Neural cell (in vitro differentiated cells): ENCODE data around the gene AGBL5. TPM values are rescaled to one million over a fixed set of nuclear protein-coding genes. Genes with fewer than 3 reads are reported as not detected.
A peak's percentile ranks its signal among the peaks of the same experiment; 100 is the strongest.

Source experiments
- H2AFZ ChIP-seq: fragments of 200-600, 300-800 bp; sonication (generic), shearing (Covaris generic); 2 replicates; pipeline ENCODE4 v1.6.0; 2014; ENCODE audit warnings: low read depth, mild to moderate bottlenecking, antibody characterized with exemption, low read length, moderate library complexity
- H3F3A ChIP-seq: fragments of 200-600 bp; shearing (Covaris generic); 2 replicates; pipeline ENCODE4 v1.6.1; 2016; ENCODE audit warnings: mild to moderate bottlenecking, moderate library complexity, mixed read lengths, antibody characterized with exemption, low read length; ENCODE audit not compliant: insufficient read depth, poor library complexity, severe bottlenecking
- H3K27ac ChIP-seq: fragments of 200-600, 300-800 bp; sonication (generic), shearing (Covaris generic); 2 replicates; pipeline ENCODE4 v1.5.1; 2014; ENCODE audit warnings: mild to moderate bottlenecking, low read length, moderate library complexity
- H3K27me3 ChIP-seq: fragments of 300-800, 200-600 bp; sonication (generic), shearing (Covaris generic); 2 replicates; pipeline ENCODE4 v1.6.0; 2014; ENCODE audit warnings: mild to moderate bottlenecking, low read depth, low read length, moderate library complexity; ENCODE audit not compliant: insufficient read depth
- H3K36me3 ChIP-seq: fragments of 300-800, 200-600 bp; sonication (generic), shearing (Covaris generic); 2 replicates; pipeline ENCODE4 v1.5.1; 2014; ENCODE audit warnings: mild to moderate bottlenecking, antibody characterized with exemption, low read length, moderate library complexity; ENCODE audit not compliant: insufficient read depth
- H3K4me2 ChIP-seq: fragments of 300-800, 200-600 bp; sonication (generic), shearing (Covaris generic); 2 replicates; pipeline ENCODE4 v1.6.0; 2014; ENCODE audit warnings: mild to moderate bottlenecking, low read length
- H3K4me3 ChIP-seq: fragments of 300-800, 200-600 bp; sonication (generic), shearing (Covaris generic); 2 replicates; pipeline ENCODE4 v1.5.1; 2014; ENCODE audit warnings: mild to moderate bottlenecking, low read length, moderate library complexity
- H3K79me2 ChIP-seq: fragments of 200-600 bp; shearing (Covaris generic); replicated peaks from 2 replicates; pipeline ENCODE4 v1.6.0; 2014; ENCODE audit warnings: mild to moderate bottlenecking, low read length, moderate library complexity; ENCODE audit not compliant: insufficient read depth
- H3K9ac ChIP-seq: fragments of 300-800, 200-600 bp; sonication (generic), shearing (Covaris generic); 2 replicates; pipeline ENCODE4 v1.6.1; 2016; ENCODE audit warnings: mild to moderate bottlenecking, low read length, mixed read lengths
- H3K9me2 ChIP-seq: fragments of 200-600 bp; shearing (Covaris generic); 2 replicates; pipeline ENCODE4 v1.6.1; 2016; ENCODE audit warnings: mild to moderate bottlenecking, low read length, mixed read lengths; ENCODE audit not compliant: insufficient read depth
- H3K9me3 ChIP-seq: fragments of 200-600, 300-800 bp; sonication (generic), shearing (Covaris generic); 2 replicates; pipeline ENCODE4 v1.6.1; 2016; ENCODE audit warnings: mild to moderate bottlenecking, mixed run types, low read length, moderate library complexity, mixed read lengths
- H4K20me1 ChIP-seq: fragments of 200-600 bp; shearing (Covaris generic); 2 replicates; pipeline ENCODE4 v1.6.1; 2016; ENCODE audit warnings: mild to moderate bottlenecking, mixed run types; ENCODE audit not compliant: insufficient read depth
- EP300 ChIP-seq: fragments of 450-650 bp; conservative IDR thresholded peaks from 2 replicates; pipeline ENCODE4 v1.6.1; 2014; ENCODE audit warnings: antibody characterized with exemption, mild to moderate bottlenecking, moderate library complexity; ENCODE audit not compliant: poor library complexity, severe bottlenecking
- EZH2 ChIP-seq: fragments of 200-600, 300-800 bp; shearing (Covaris generic), sonication (generic); IDR thresholded peaks from 2 replicates; pipeline ENCODE4 v1.6.1; 2014; ENCODE audit warnings: antibody characterized with exemption, low read length, borderline replicate concordance, mild to moderate bottlenecking; ENCODE audit not compliant: insufficient read depth, poor library complexity, severe bottlenecking
- MXI1 ChIP-seq: fragments of 450-650 bp; conservative IDR thresholded peaks from 2 replicates; pipeline ENCODE4 v1.6.1; 2014; ENCODE audit warnings: antibody characterized with exemption, mild to moderate bottlenecking; ENCODE audit not compliant: poor library complexity, severe bottlenecking
- POLR2AphosphoS5 ChIP-seq: IDR thresholded peaks from 2 replicates; pipeline ENCODE4 v1.6.1; 2012
- RAD21 ChIP-seq: fragments of 450-650 bp; conservative IDR thresholded peaks from 2 replicates; pipeline ENCODE4 v1.6.1; 2014; ENCODE audit warnings: antibody characterized with exemption, mild to moderate bottlenecking, moderate library complexity
- SMC3 ChIP-seq: fragments of 450-650 bp; conservative IDR thresholded peaks from 2 replicates; pipeline ENCODE4 v1.6.1; 2014; ENCODE audit warnings: antibody characterized with exemption, mild to moderate bottlenecking, moderate library complexity; ENCODE audit not compliant: poor library complexity
- TAF1 ChIP-seq: IDR thresholded peaks from 2 replicates; pipeline ENCODE4 v1.6.1; 2012; ENCODE audit warnings: low read depth
- polyA plus RNA-seq: library from polyadenylated mRNA; depleted of rRNA; stranded (reverse); fragments of >200 nt; gene quantifications from 2 replicates; pipeline ENCODE4 v1.2.3, GENCODE V29; 2014
- TF ChIP-seq, protein P1 (sequence below): fragments of 450-650 bp; IDR thresholded peaks from 2 replicates; pipeline ENCODE4 v1.5.1; 2014; ENCODE audit warnings: antibody characterized with exemption, mild to moderate bottlenecking, moderate library complexity; ENCODE audit not compliant: poor library complexity, severe bottlenecking
- TF ChIP-seq, protein P2 (sequence below): IDR thresholded peaks from 2 replicates; pipeline ENCODE4 v1.6.1; 2012; ENCODE audit warnings: borderline replicate concordance

The AGBL5 gene
- polyA plus RNA-seq, 1 donor from 2014 or later = 34.3 TPM

DNA sequence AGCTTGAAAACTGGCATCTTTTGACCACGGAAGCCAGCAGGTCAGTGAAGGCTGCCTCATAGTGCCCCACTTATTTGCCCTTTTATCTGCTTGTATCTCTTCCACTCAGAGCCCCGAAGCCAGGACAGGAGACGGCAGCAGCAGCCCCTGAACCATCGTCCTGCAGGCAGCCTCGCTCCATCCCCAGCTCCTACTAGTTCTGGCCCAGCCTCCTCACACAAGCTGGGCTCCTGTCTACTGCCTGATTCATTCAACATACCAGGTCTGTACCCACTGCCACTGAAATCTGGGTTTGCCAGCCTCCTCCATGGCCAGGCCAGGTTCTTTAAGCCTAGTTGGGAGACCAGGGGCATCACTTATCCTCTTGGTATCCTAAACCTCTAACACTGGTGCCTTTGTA is 15.9 kb downstream of the AGBL5 start:
- no peaks in the 10 kb centered on the region for H3K36me3 ChIP-seq

DNA sequence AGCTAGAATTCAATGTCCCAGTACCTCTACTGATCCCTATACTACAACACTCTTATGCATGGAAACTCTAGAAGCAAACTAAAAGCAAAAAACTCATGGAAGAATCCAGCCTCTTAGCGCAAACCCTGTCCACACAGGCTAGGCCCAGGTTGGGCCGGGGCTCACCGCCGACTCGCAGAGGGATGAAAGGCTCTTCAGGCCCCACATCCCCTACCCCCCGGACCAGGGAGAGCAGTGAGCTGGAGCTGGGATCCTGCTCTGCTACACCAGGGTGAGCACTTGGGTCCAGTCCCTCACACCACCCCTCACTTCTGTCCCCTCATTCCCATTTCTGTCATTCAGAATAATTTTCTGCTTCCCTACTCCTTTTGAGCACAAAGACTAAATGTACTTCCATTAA is 18.0 kb downstream of the AGBL5 start:
- no peak overlapping the region for H3K9ac ChIP-seq

More for the DNA sequence above, 15.9 kb downstream of the AGBL5 start:
- H3F3A ChIP-seq = no peaks in the 10 kb centered on the region
- no peaks in the 10 kb centered on the region for H3K9me2 ChIP-seq
- no peaks in the 10 kb centered on the region for H3K27me3 ChIP-seq
- H3K27ac ChIP-seq = no peak overlapping the region
- no peak overlapping the region for H3K9ac ChIP-seq
- H2AFZ ChIP-seq = no peak overlapping the region
- no peak overlapping the region for H3K4me2 ChIP-seq
- peaks cover 23% of the 10 kb centered on the region for H3K79me2 ChIP-seq
- no peaks in the 10 kb centered on the region for H4K20me1 ChIP-seq
- H3K9me3 ChIP-seq = no peaks in the 10 kb centered on the region
- H3K4me3 ChIP-seq = no peak overlapping the region
- TF ChIP-seq EZH2 (no peak), EP300 (no peak), RAD21 (no peak), POLR2AphosphoS5 (no peak), MXI1 (no peak), TAF1 (no peak), SMC3 (no peak)
- TF ChIP-seq, protein P1, sequence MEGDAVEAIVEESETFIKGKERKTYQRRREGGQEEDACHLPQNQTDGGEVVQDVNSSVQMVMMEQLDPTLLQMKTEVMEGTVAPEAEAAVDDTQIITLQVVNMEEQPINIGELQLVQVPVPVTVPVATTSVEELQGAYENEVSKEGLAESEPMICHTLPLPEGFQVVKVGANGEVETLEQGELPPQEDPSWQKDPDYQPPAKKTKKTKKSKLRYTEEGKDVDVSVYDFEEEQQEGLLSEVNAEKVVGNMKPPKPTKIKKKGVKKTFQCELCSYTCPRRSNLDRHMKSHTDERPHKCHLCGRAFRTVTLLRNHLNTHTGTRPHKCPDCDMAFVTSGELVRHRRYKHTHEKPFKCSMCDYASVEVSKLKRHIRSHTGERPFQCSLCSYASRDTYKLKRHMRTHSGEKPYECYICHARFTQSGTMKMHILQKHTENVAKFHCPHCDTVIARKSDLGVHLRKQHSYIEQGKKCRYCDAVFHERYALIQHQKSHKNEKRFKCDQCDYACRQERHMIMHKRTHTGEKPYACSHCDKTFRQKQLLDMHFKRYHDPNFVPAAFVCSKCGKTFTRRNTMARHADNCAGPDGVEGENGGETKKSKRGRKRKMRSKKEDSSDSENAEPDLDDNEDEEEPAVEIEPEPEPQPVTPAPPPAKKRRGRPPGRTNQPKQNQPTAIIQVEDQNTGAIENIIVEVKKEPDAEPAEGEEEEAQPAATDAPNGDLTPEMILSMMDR = no peak
- TF ChIP-seq, protein P2, sequence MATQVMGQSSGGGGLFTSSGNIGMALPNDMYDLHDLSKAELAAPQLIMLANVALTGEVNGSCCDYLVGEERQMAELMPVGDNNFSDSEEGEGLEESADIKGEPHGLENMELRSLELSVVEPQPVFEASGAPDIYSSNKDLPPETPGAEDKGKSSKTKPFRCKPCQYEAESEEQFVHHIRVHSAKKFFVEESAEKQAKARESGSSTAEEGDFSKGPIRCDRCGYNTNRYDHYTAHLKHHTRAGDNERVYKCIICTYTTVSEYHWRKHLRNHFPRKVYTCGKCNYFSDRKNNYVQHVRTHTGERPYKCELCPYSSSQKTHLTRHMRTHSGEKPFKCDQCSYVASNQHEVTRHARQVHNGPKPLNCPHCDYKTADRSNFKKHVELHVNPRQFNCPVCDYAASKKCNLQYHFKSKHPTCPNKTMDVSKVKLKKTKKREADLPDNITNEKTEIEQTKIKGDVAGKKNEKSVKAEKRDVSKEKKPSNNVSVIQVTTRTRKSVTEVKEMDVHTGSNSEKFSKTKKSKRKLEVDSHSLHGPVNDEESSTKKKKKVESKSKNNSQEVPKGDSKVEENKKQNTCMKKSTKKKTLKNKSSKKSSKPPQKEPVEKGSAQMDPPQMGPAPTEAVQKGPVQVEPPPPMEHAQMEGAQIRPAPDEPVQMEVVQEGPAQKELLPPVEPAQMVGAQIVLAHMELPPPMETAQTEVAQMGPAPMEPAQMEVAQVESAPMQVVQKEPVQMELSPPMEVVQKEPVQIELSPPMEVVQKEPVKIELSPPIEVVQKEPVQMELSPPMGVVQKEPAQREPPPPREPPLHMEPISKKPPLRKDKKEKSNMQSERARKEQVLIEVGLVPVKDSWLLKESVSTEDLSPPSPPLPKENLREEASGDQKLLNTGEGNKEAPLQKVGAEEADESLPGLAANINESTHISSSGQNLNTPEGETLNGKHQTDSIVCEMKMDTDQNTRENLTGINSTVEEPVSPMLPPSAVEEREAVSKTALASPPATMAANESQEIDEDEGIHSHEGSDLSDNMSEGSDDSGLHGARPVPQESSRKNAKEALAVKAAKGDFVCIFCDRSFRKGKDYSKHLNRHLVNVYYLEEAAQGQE = no peak

More for the DNA sequence above, 18.0 kb downstream of the AGBL5 start:
- peaks cover 23% of the 10 kb centered on the region for H3K79me2 ChIP-seq
- no peaks in the 10 kb centered on the region for H3K9me2 ChIP-seq
- H3K27me3 ChIP-seq = no peaks in the 10 kb centered on the region
- no peak for TF ChIP-seq TAF1
- no peak for TF ChIP-seq SMC3
- TF ChIP-seq MXI1 = no peak
- TF ChIP-seq EP300 = no peak
- TF ChIP-seq, protein P1 = no peak
- no peak for TF ChIP-seq RAD21
- TF ChIP-seq EZH2 = no peak
- TF ChIP-seq, protein P2 = no peak
- no peak for TF ChIP-seq POLR2AphosphoS5
- H3K36me3 ChIP-seq = no peaks in the 10 kb centered on the region
- H4K20me1 ChIP-seq = no peaks in the 10 kb centered on the region
- no peaks in the 10 kb centered on the region for H3F3A ChIP-seq
- H2AFZ ChIP-seq = no peak overlapping the region
- H3K4me2 ChIP-seq = no peak overlapping the region
- H3K4me3 ChIP-seq = peak overlapping the region; percentile 80
- no peak overlapping the region for H3K27ac ChIP-seq
- no peaks in the 10 kb centered on the region for H3K9me3 ChIP-seq
